B cell (primary cell): ENCODE results near the gene OR52K1. TPM values are rescaled to one million over a fixed set of nuclear protein-coding genes. Genes with fewer than 3 reads are reported as not detected.

Experiments
- ATAC-seq: fragments of 200-7000 bp; cut with Tn5 transposase; one replicate; pipeline ENCODE4 v1.10.0; 2021; ENCODE audit warnings: low read depth, mild to moderate bottlenecking, moderate number of reproducible peaks, moderate library complexity
- CTCF ChIA-PET: fragments of 350-600 bp; sonication (Branson Sonifier 250); formaldehyde crosslinking; loops from one replicate; lab custom pipeline; 2021; ENCODE audit warnings: antibody characterized with exemption, inconsistent platforms; lab: Charles Lee
- POLR2A ChIA-PET: fragments of 350-600 bp; sonication (Branson Sonifier 250); formaldehyde crosslinking; loops from one replicate; lab custom pipeline; 2021; ENCODE audit warnings: antibody characterized with exemption; lab: Charles Lee
- DNase-seq: peaks from one replicate; pipeline ENCODE4 v3.0.0; 2013
- H2AFZ ChIP-seq: 2 replicates; pipeline ENCODE4 v1.6.1; 2012; ENCODE audit warnings: mild to moderate bottlenecking, low read depth, low read length; ENCODE audit not compliant: insufficient read depth, poor library complexity, severe bottlenecking
- H3K27ac ChIP-seq, 2 donors: 1 replicate in 1 of 2; 2 replicates in 1 of 2; pipeline ENCODE4 v1.5.1; 2012 to 2013; ENCODE audit warnings: low read length in 2 of 2, mild to moderate bottlenecking in 2 of 2, moderate library complexity in 1 of 2
- H3K27me3 ChIP-seq, 4 experiments: fragments of 200-600 bp in 1 of 4; sonication (generic) in 1 of 4; replicated peaks in 1 of 4; 1 replicate in 2 of 4; 2 replicates in 2 of 4; pipeline versions ENCODE4 v1.6.1 to v1.7.0; 2013 to 2016; ENCODE audit warnings: low read length in 3 of 4, mild to moderate bottlenecking in 2 of 4, mixed read lengths in 1 of 4, moderate library complexity in 1 of 4; ENCODE audit not compliant: insufficient read depth in 4 of 4, control insufficient read depth in 3 of 4; ENCODE audit errors: control extremely low read depth in 1 of 4
- H3K36me3 ChIP-seq, 2 experiments: replicated peaks in 1 of 2; 1 replicate in 1 of 2; 2 replicates in 1 of 2; pipeline versions ENCODE4 v1.6.1 to v1.7.1; 2013; ENCODE audit warnings: low read length in 1 of 2; ENCODE audit not compliant: insufficient read depth in 2 of 2, control insufficient read depth in 1 of 2; ENCODE audit errors: control extremely low read depth in 1 of 2, extremely low read depth in 1 of 2
- H3K4me1 ChIP-seq, 2 donors: fragments of 200-600 bp in 1 of 2; sonication (generic) in 1 of 2; 1 replicate in 1 of 2; 2 replicates in 1 of 2; pipeline versions ENCODE4 v1.5.1 to v1.6.1; 2013 to 2017; ENCODE audit warnings: low read length in 2 of 2; ENCODE audit not compliant: control insufficient read depth in 2 of 2, insufficient read depth in 2 of 2
- H3K4me2 ChIP-seq: replicated peaks from 2 replicates; pipeline ENCODE3; 2012; ENCODE audit warnings: mild to moderate bottlenecking, low read depth, low read length; ENCODE audit not compliant: poor library complexity, severe bottlenecking
- H3K4me3 ChIP-seq, 5 experiments: fragments of 200-600 bp in 1 of 5; sonication (generic) in 1 of 5; 1 replicate in 3 of 5; 2 replicates in 2 of 5; pipeline versions ENCODE4 v1.5.1 to v1.7.0; 2011 to 2016; ENCODE audit warnings: low read length in 4 of 5, mild to moderate bottlenecking in 4 of 5, low read depth in 2 of 5, control low read depth in 1 of 5, moderate library complexity in 1 of 5; ENCODE audit not compliant: insufficient read depth in 1 of 5; ENCODE audit errors: control extremely low read depth in 1 of 5, extremely low read depth in 1 of 5
- H3K79me2 ChIP-seq: fragments of 200-600 bp; sonication (generic); one replicate; pipeline ENCODE4 v1.6.0; 2016; ENCODE audit warnings: low read length; ENCODE audit not compliant: control insufficient read depth, insufficient read depth
- H3K9ac ChIP-seq: fragments of 200-600 bp; sonication (generic); 2 replicates; pipeline ENCODE4 v1.6.1; 2017; ENCODE audit warnings: mild to moderate bottlenecking, low read length, moderate library complexity
- H3K9me3 ChIP-seq, 3 donors: one replicate each; pipeline versions ENCODE4 v1.6.1 to v1.7.1; 2013; ENCODE audit warnings: low read length in 2 of 3; ENCODE audit not compliant: control insufficient read depth in 2 of 3, insufficient read depth in 1 of 3; ENCODE audit errors: control extremely low read depth in 1 of 3
- H4K20me1 ChIP-seq: 2 replicates; pipeline ENCODE4 v1.6.0; 2012; ENCODE audit warnings: mild to moderate bottlenecking, low read length; ENCODE audit not compliant: insufficient read depth, control insufficient read depth, poor library complexity, severe bottlenecking
- H3K27ac Mint-ChIP-seq: one replicate; pipeline ENCODE4 v1.8.0; 2021; ENCODE audit warnings: mixed read lengths
- H3K27me3 Mint-ChIP-seq: one replicate; pipeline ENCODE4 v1.8.0; 2021; ENCODE audit warnings: mixed read lengths
- H3K4me1 Mint-ChIP-seq: one replicate; pipeline ENCODE4 v1.8.0; 2021; ENCODE audit warnings: mixed read lengths
- H3K4me3 Mint-ChIP-seq: one replicate; pipeline ENCODE4 v1.8.0; 2021; ENCODE audit warnings: mixed read lengths
- H3K9me3 Mint-ChIP-seq: one replicate; pipeline ENCODE4 v1.8.0; 2022; ENCODE audit warnings: mixed read lengths; ENCODE audit not compliant: insufficient read depth
- EZH2 ChIP-seq: IDR thresholded peaks from 2 replicates; pipeline ENCODE4 v1.6.1; 2012; ENCODE audit warnings: borderline replicate concordance, low read depth, mild to moderate bottlenecking, moderate library complexity, low read length; ENCODE audit not compliant: insufficient read depth, poor library complexity, severe bottlenecking
- WGBS: methylation state at CpG from one replicate; pipeline ENCODE4 v1.1.5; 2013; ENCODE audit warnings: missing lambda C conversion rate; ENCODE audit not compliant: insufficient coverage; 5-methylcytosine and 5-hydroxymethylcytosine counted together
- intact Hi-C: fragments of 100-400 bp; cut with micrococcal nuclease; formaldehyde crosslinking; loops from one replicate; pipeline ENCODE4 v1.10.0; 2022
- polyA plus RNA-seq: library from polyadenylated mRNA; depleted of rRNA; stranded (reverse); fragments of >200 nt; gene quantifications from 2 replicates; pipeline ENCODE4 v1.2.3, GENCODE V29; 2012
- total RNA-seq, 2 donors: library from RNA; stranded (reverse); fragments of 120-200 nt in 1 of 2; gene quantifications; 1 replicate in 1 of 2; 2 replicates in 1 of 2; pipeline versions ENCODE4 v1.2.3 to v1.2.4, GENCODE V29; 2013 to 2022
- TF ChIP-seq, protein P1 (sequence below): fragments of 200-600 bp; IDR thresholded peaks from one replicate; pipeline ENCODE4 v1.8.0; 2022; ENCODE audit warnings: antibody characterized with exemption, mild to moderate bottlenecking

OR52K1 gene
- total and polyA plus RNA-seq, 2 donors (not counting 1 experiment from before 2014, with no cell fraction given): not detected

DNA sequence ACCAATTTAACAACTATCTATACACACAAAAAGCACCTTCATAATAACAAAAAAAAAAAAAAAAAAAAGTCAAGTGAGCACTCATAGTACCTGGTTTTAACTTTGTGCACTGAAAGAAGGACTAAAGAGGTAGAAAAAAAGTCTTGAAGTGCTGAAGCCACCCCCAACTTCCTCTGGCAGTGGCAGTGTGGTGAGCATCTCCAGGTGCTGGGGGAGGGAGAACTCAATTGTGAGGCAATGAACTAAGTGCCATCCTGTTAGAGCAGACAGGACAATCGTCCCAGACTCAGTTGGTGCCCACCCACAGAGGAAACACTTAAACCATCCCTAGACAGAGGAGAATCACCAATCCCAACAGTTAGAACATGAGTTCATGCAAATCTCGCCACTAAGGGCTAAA is 39.9 kb downstream of the OR52K1 start:
- no peak for DNase-seq
- Mint-ChIP-seq H3K27ac (no peak overlapping the region), H3K4me1 (no peaks in the 10 kb centered on the region), H3K4me3 (no peak overlapping the region), H3K27me3 (peaks cover 43% of the 10 kb centered on the region), H3K9me3 (no peaks in the 10 kb centered on the region)
- Histone ChIP-seq H3K79me2 (no peaks in the 10 kb centered on the region), H3K4me2 (no peak overlapping the region), H3K27ac (no peak overlapping the region), H4K20me1 (no peaks in the 10 kb centered on the region), H3K9ac (no peak overlapping the region), H3K9me3 (no peaks in the 10 kb centered on the region), H3K27me3 (peaks cover 0 to 5% (median 2%) of the 10 kb centered on the region in 4 experiments), H3K4me3 (no peak overlapping the region), H3K4me1 (no peaks in the 10 kb centered on the region), H2AFZ (no peak overlapping the region), H3K36me3 (no peaks in the 10 kb centered on the region)
- intact Hi-C loops: no loop called here
- POLR2A ChIA-PET: no interaction called here
- no peak for ATAC-seq
- WGBS: 92% methylated on average over 1 of the region's 2 CpGs
- CTCF ChIA-PET: no interaction called here
- no peak for TF ChIP-seq EZH2
- TF ChIP-seq, protein P1, sequence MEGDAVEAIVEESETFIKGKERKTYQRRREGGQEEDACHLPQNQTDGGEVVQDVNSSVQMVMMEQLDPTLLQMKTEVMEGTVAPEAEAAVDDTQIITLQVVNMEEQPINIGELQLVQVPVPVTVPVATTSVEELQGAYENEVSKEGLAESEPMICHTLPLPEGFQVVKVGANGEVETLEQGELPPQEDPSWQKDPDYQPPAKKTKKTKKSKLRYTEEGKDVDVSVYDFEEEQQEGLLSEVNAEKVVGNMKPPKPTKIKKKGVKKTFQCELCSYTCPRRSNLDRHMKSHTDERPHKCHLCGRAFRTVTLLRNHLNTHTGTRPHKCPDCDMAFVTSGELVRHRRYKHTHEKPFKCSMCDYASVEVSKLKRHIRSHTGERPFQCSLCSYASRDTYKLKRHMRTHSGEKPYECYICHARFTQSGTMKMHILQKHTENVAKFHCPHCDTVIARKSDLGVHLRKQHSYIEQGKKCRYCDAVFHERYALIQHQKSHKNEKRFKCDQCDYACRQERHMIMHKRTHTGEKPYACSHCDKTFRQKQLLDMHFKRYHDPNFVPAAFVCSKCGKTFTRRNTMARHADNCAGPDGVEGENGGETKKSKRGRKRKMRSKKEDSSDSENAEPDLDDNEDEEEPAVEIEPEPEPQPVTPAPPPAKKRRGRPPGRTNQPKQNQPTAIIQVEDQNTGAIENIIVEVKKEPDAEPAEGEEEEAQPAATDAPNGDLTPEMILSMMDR: no peak

DNA sequence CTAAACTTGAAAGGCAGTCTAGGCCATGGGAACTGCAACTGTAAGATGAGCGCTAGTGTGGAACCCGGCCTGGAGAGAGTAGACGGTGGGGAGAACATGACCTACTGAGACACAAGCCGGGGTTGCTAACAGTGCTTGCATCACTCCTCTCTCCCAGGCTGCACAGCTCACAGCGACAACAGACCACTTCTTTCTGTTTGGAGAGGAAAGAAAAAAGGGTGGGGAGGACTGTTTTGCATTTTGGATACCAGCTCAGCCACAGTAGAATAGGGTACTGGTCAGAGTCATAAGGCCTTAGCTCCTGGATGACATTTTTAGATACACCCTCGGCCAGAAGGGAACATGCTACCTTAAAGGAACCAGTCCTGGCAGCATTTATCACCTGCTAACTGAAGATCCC is 40.3 kb downstream of the OR52K1 start:
- Histone ChIP-seq H3K27me3 (peaks cover 0 to 5% (median 2%) of the 10 kb centered on the region in 4 experiments), H3K9ac (no peak overlapping the region), H4K20me1 (no peaks in the 10 kb centered on the region), H3K4me1 (no peaks in the 10 kb centered on the region), H3K79me2 (no peaks in the 10 kb centered on the region), H3K9me3 (no peaks in the 10 kb centered on the region), H3K4me3 (no peak overlapping the region), H3K27ac (no peak overlapping the region), H3K4me2 (no peak overlapping the region), H2AFZ (no peak overlapping the region), H3K36me3 (no peaks in the 10 kb centered on the region)
- DNase-seq: no peak
- peaks cover 44% of the 10 kb centered on the region for H3K27me3 Mint-ChIP-seq
- no peaks in the 10 kb centered on the region for H3K9me3 Mint-ChIP-seq
- no peak for TF ChIP-seq EZH2
- TF ChIP-seq, protein P1: no peak
- no peak for ATAC-seq
- WGBS: 93% methylated on average over 3 of the region's 6 CpGs
- no peak overlapping the region for H3K4me3 Mint-ChIP-seq
- no peak overlapping the region for H3K27ac Mint-ChIP-seq
- CTCF ChIA-PET: interaction anchor here (0.8 kb wide), 1 partner anchor 29 kb away, joined by 3 read pairs; no protein-coding TSS in a partner anchor
- POLR2A ChIA-PET: no interaction called here
- no peaks in the 10 kb centered on the region for H3K4me1 Mint-ChIP-seq
- intact Hi-C loops: no loop called here
